ENCODE measurements around the gene TLR3.

DNA sequence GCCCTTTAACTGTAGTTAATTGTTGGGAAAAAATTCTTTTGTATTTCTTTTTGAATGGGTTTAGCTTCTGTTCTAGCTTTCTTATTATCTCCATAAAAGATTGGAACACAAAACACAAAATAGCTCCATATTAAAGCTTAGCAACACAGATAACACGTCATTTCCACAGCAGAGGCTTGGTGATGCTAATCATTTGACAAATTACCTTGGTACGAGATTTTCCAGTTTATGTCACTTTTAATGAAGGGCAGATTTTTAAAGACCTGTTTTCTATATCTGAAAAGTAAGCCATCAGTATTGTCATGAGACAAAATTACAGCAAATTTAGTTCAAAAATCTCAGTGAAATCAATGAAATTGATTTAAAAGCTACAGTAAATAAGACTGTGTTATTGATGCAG, 63.0 kb downstream of the TLR3 start:
- TF ChIP-seq CTCF (IDR thresholded peaks at IDR 0.05): no peak
- no peak for TF ChIP-seq POLR2AphosphoS5 (IDR thresholded peaks at IDR 0.05)
- no peak for TF ChIP-seq POLR2A (IDR thresholded peaks at IDR 0.05; ENCODE audit: low read depth)

All from esophagus muscularis mucosa (tissue), 3 donors.